Kidney tubule cell (primary cell): ENCODE data around the gene IGSF11.
"Not testable (repeated sequence)": the region's sequence is repeated elsewhere in the genome, so short reads cannot be mapped to it uniquely, and the experiment has no call there.

Experiments
- DNase-seq: peaks from one replicate; pipeline ENCODE4 v3.0.0-alpha.2; 2018; ENCODE audit warnings: low spot score

Gene IGSF11

DNA sequence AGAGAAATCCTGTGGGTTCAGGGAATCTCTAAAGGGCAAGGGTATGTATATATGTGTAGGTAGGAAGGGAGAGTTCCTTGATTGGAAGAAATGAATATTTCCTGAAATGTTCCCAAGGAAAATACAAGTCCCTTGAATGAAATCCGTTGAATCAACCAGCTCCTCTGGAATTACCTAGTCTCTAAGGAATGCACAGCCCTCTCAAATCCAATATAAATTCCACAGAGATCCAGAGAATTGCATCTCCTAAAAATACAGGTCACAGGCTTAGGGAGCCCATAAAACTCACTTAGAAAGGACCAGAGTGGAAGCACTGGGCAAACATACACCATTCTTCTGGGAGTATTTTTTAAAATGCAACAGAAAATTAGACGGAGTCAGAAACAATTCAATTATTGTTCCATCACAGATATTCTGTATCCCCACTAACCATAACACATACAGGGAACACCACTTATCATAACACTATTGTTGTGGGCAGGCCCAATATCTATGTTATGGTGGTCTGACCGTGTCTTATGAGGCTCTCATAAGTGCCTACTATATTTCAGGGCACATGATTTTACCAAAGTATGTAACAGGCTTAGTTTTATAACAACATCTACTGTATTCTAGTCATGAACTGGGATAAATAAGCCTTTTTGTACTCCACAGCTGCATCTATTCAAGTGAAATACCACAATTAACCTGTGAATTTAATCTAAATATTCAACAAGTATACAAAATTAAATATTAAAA is 43.7 kb downstream of the IGSF11 start:
- peak; percentile 3 for DNase-seq

- DNase-seq, result no peak
Measured at GRCh38 chr3:118988198-118989130, 46.2 kb downstream of the IGSF11 start.

DNA sequence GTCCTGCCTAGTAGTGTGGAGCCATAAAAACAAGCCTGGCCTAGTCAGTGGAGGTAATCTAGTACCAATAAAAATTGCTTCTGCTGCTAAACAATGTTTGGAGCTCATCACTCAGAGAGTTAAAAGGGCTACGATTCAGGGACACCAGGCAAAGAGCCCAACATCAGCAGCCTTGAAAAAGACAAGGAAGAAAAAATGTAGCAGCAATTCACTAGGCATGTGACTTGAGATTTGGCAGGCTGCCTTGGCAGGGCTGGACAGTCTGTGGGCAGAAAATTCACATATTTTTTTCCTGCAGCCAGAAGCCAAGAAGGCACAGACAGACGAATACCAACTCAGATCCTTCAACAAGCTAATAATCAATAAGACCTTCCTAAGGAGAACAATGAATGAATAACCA is 47.2 kb downstream of the IGSF11 start:
- peak; percentile 45 for DNase-seq

DNA sequence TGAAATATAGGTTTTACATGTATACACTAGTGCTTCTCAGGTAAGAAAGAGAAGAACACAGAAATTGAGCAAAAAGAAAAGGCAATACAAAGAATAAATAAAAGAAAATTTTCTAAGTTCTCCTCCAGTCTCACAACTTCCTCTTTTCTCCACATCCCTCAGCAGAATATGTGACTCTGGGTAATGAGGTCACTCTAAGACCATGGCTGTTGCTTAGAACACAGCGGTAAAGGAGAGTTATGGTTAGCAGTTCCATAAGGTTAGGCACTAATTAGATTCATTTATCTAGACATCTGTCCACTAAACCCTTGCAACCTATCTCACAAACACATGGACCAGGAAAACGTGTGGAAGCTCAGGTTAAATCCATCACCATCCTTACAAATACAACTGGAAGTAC is 47.9 kb downstream of the IGSF11 start:
- no peak for DNase-seq

DNA sequence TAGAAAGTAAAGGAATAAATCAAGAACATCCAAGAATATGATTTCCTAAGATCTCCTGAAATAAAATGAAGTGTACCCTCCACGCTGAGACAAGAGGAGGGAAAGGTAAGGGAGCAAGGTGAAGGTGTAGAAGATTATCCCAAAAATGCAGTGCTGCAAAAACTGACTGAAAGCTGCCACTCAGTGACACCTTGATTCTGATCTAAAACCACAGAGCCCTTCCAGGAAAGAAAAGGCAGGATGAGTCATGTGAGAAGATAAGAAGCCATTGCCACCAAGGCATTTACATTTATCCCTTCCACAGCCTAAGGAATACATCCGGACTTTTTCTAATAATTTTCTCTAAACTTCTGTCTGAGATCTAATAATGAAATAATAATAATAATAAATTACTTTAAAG is 49.9 kb downstream of the IGSF11 start:
- peak; percentile 30 for DNase-seq

DNA sequence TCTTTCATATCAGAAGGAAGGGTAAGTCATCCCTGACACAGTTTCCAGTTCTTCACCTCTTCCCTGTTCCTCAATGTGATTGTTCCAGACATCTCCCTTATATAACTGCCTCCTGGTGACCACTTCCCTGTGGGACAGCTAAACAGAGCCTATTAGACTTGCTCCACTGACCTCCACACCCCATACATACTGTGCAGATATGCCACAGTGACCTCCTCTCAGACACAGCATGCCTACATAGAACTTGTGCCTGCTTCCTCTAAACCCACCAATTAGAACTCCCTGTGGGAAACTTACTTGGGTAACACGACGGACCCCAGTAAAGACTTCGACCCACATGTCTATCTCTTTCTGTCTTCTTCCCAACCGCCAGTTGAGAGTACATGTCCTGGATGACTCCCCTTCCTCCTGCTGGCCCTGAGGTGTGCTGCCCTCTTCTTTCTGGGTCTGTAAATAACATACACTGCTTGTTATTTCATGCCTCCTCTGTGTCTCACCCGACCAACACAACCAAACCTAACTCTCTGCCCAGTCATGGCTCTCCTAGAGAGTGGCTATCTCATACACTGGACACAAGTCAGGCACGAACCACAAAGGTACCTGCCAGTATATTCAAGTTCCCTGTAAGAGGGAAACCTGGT is 53.0 kb downstream of the IGSF11 start:
- no peak for DNase-seq

DNA sequence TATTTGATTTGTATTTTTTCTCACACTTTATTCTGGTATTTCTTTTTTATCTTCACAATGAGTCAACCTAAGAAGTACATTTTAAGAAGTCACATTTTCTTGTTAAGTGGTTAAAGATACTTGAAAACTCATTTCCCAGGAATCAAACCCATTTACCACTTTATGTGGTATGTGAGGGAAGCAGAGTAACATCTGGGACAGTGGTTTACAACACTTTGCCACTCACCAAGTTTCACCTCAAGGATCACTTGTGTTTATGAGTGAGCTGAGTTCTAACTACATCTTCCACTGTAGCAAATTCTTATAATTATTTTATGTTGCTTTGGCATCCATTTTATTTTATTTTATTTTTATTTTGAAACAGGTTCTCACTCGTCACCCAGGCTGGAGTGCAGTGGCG is 53.8 kb downstream of the IGSF11 start:
- DNase-seq, result no peak

DNA sequence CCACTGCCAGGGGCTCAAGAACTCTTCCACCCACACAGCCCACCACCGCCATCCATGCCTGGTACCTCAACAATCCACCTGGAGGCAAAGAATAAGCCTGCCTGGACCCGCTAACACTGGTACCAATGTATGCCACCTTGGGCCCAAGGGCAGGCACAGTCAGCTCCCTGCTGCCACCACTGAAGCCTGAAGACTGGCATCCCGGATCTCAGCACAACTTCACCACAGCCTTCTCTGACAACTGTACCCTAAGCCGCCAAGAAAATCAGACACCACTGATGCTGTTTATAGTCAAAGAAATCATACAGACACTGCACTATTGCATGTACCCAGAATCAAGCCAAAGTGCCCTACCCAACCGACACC is 56.3 kb downstream of the IGSF11 start:
- no peak for DNase-seq

GRCh38 chr3:118977671-118978392 is 56.8 kb downstream of the IGSF11 start:
- no peak for DNase-seq

GRCh38 chr3:118977118-118977517 is 57.5 kb downstream of the IGSF11 start:
- DNase-seq, result no peak

DNA sequence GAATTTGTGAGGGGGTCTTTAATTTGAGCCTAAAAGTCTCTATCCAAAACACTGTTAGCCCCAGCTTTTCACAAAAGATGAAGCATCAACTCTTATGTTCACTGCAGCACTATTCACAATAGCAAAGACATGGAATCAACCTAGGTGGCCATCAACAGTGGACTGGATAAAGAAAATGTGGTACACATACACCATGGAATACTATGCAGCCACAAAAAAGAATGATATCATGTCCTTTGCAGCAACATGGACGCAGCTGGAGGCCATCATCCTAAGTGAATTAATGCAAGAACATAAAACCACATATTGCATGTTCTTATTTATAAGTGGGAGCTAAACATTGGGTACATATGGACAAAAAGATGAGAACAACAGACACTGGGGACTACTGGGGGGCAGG is 59.2 kb downstream of the IGSF11 start:
- not testable (repeated sequence) for DNase-seq

GRCh38 chr3:118974356-118975097 is 60.1 kb downstream of the IGSF11 start:
- no peak for DNase-seq

- DNase-seq, result no peak
Measured at GRCh38 chr3:118973050-118973449, 61.6 kb downstream of the IGSF11 start.

- DNase-seq, result no peak
Measured at GRCh38 chr3:118970819-118971218, 63.8 kb downstream of the IGSF11 start.

GRCh38 chr3:118968640-118969039 is 66.0 kb downstream of the IGSF11 start:
- DNase-seq, result no peak

- no peak for DNase-seq
Measured at GRCh38 chr3:118968111-118968510, 66.5 kb downstream of the IGSF11 start.

- no peak for DNase-seq
Measured at GRCh38 chr3:118966700-118967099, 67.9 kb downstream of the IGSF11 start.

- no peak for DNase-seq
Measured at GRCh38 chr3:118963711-118964110, 70.9 kb downstream of the IGSF11 start.

GRCh38 chr3:118960876-118961450 is 73.7 kb downstream of the IGSF11 start:
- DNase-seq, result peak; percentile 1

GRCh38 chr3:118955914-118956556 is 78.6 kb downstream of the IGSF11 start:
- no peak for DNase-seq

DNA sequence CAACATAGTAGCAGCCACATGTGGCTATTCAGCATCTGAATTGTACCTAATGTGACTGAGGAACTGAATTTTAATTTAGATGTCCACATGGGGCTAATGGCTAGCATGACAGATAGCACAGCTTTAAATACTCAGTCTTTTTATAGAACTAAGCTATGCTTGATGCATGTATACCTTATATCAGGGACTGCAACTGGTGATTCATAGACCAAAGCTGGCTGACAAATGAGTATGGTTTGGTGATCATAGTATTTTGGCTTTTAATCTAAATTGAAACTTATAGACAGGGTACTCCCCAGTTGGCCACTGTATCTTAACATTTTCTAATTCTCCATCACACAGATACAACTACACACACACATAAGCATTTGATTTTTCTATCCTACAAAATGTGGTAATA is 83.6 kb downstream of the IGSF11 start:
- no peak for DNase-seq
